ENCODE data around the gene CDC42BPA. TPM values are rescaled to one million over a fixed set of nuclear protein-coding genes. Genes with fewer than 3 reads are reported as not detected.

The CDC42BPA gene
- total and polyA plus RNA-seq, 2 of the 8 experiments (the other 6 are each of a cell fraction or from before 2014, with no cell fraction given) = 7.1 to 28.5 TPM

GRCh38 chr1:226960256-226960655 lies 358.0 kb downstream of the CDC42BPA start:
- Histone ChIP-seq H3K56ac (replicated peaks; ENCODE audit: insufficient read length, low read depth, low read length) (no peak overlapping the region), H2BK5ac (ENCODE audit: low read depth, low read length) (no peak overlapping the region), H3K4ac (replicated peaks; ENCODE audit: insufficient read length, low read depth, low read length) (no peak overlapping the region), H3K27me3 (replicated peaks in 1 of 4; ENCODE audit: control insufficient read depth in 3 of 4, extremely low read depth in 1 of 4, insufficient read depth in 3 of 4, low read length in 3 of 4) (no peaks in the 10 kb centered on the region), H3K4me2 (ENCODE audit: insufficient read depth in 1 of 2, low read depth in 2 of 2, low read length in 2 of 2) (no peak overlapping the region), H4K8ac (ENCODE audit: extremely low read depth, insufficient read depth, low read length) (no peak overlapping the region), H4K20me1 (replicated peaks in 1 of 2; ENCODE audit: control insufficient read depth in 1 of 2, insufficient read depth in 2 of 2, low read length in 2 of 2) (no peaks in the 10 kb centered on the region), H3K23me2 (ENCODE audit: low read depth, low read length) (peaks cover 8% of the 10 kb centered on the region; the same call in 1 of the 2 replicates), H3K14ac (ENCODE audit: insufficient read length) (no peak overlapping the region), H3K79me2 (ENCODE audit: control insufficient read depth in 1 of 2, insufficient read depth in 2 of 2, low read length in 2 of 2) (peaks cover 5 to 24% of the 10 kb centered on the region in 2 experiments; a peak in 3 of 4 replicates), H3K79me1 (ENCODE audit: low read depth, low read length) (peaks cover 16% of the 10 kb centered on the region), H3K9me3 (ENCODE audit: insufficient read depth in 2 of 2, low read depth in 1 of 2, low read length in 1 of 2) (peaks cover 2 to 3% of the 10 kb centered on the region in 2 experiments; a peak in 1 of 4 replicates), H4K5ac (ENCODE audit: insufficient read length, low read depth, low read length) (no peak overlapping the region), H3K4me3 (ENCODE audit: extremely low read depth in 1 of 4, insufficient read depth in 2 of 4, low read depth in 3 of 4, low read length in 4 of 4) (no peak overlapping the region), H2BK120ac (replicated peaks; ENCODE audit: low read depth, low read length) (no peak overlapping the region), H3K18ac (ENCODE audit: extremely low read depth, low read length) (no peak overlapping the region), H3K27ac (ENCODE audit: low read depth, low read length) (no peak overlapping the region), H3K23ac (ENCODE audit: insufficient read length) (no peak overlapping the region), H3K9ac (replicated peaks in 1 of 4; ENCODE audit: extremely low read depth in 1 of 4, low read depth in 3 of 4, low read length in 3 of 4) (no peak overlapping the region), H4K91ac (replicated peaks; ENCODE audit: insufficient read length, low read length) (no peak overlapping the region), H2BK12ac (ENCODE audit: low read depth, low read length) (no peak overlapping the region), H3K36me3 (ENCODE audit: control insufficient read depth in 2 of 4, insufficient read depth in 4 of 4, low read length in 3 of 4) (no peaks in the 10 kb centered on the region), H2BK20ac (ENCODE audit: low read length) (no peak overlapping the region), H2AK5ac (ENCODE audit: low read depth, low read length) (no peak overlapping the region), H2AFZ (ENCODE audit: low read length) (no peak overlapping the region), H2BK15ac (ENCODE audit: low read length) (no peak overlapping the region), H3K4me1 (replicated peaks in 1 of 4; ENCODE audit: control insufficient read depth in 3 of 4, insufficient read depth in 4 of 4, low read length in 3 of 4) (no peaks in the 10 kb centered on the region)
- DNase-seq (ENCODE audit: low read depth in 1 of 2, low spot score in 2 of 2) (no peak), FAIRE-seq (no peak)
- no peak for TF ChIP-seq EGR1 (IDR thresholded peaks at IDR 0.05; ENCODE audit: borderline replicate concordance, low read depth, low read length)
- no peak for TF ChIP-seq TCF12 (IDR thresholded peaks at IDR 0.05; ENCODE audit: low read depth, low read length)
- no peak for TF ChIP-seq GTF2F1 (IDR thresholded peaks at IDR 0.05; ENCODE audit: borderline replicate concordance, low read depth, low read length)
- no peak for TF ChIP-seq CREB1 (IDR thresholded peaks at IDR 0.05)
- no peak for TF ChIP-seq RAD21 (IDR thresholded peaks at IDR 0.05 in 1 of 2, conservative IDR thresholded peaks at IDR 0.05 in 1 of 2; ENCODE audit: low read depth in 2 of 2, low read length in 2 of 2)
- no peak for TF ChIP-seq FOSL1 (IDR thresholded peaks at IDR 0.05; ENCODE audit: insufficient read depth, low read depth, low read length)
- ChIA-PET POLR2A (ENCODE audit: partially characterized antibody) (no interaction called here), CTCF (ENCODE audit: partially characterized antibody) (no interaction called here)
- WGBS, 2 experiments (ENCODE audit: extremely low coverage in 1 of 2, insufficient coverage in 1 of 2, insufficient read length in 1 of 2, insufficient replicate concordance in 2 of 2, low coverage in 1 of 2, low lambda C conversion rate in 2 of 2, missing lambda C conversion rate in 1 of 2) = 69% methylated on average over 4 of the region's 5 CpGs; no CpG with 5 or more reads in 1 of the 2 experiments

Data from H1 (cell line).